PC-3 (cell line): ENCODE measurements around the gene SIGLECL1. TPM values are rescaled to one million over a fixed set of nuclear protein-coding genes. Genes with fewer than 3 reads are reported as not detected.

Experiments used
- ATAC-seq: fragments of 200-7000 bp; cut with Tn5 transposase; 2 replicates; pipeline ENCODE4 v1.9.1; 2020; ENCODE audit warnings: mild to moderate bottlenecking, moderate library complexity
- BruUV-seq: library from RNA; stranded (reverse); fragments of 400-500 nt; replicated peaks from 2 replicates; lab custom pipeline; 2021; lab: Mats Ljungman, UMichigan
- CTCF ChIA-PET: fragments of 300-600 bp; sonication (Branson Sonifier 250); formaldehyde crosslinking; loops from one replicate; lab custom pipeline; 2022; ENCODE audit warnings: antibody characterized with exemption; lab: Charles Lee
- POLR2A ChIA-PET: fragments of 300-600 bp; sonication (Branson Sonifier 250); formaldehyde crosslinking; loops from one replicate; lab custom pipeline; 2022; ENCODE audit warnings: antibody characterized with exemption; ENCODE audit not compliant: unreplicated experiment; lab: Charles Lee
- DNase-seq: peaks from one replicate; pipeline ENCODE4 v3.0.0-alpha.2; 2015
- H2AFZ ChIP-seq: fragments of 300-600 bp; sonication (generic); 2 replicates; pipeline ENCODE4 v1.6.0; 2016; ENCODE audit warnings: antibody characterized with exemption, low read length
- H3F3A ChIP-seq: fragments of 300-600 bp; sonication (generic); one replicate; pipeline ENCODE4 v1.6.0; 2017; ENCODE audit warnings: antibody characterized with exemption, low read length, control low read depth, mild to moderate bottlenecking; ENCODE audit not compliant: unreplicated experiment
- H3K27ac ChIP-seq: fragments of 300-600 bp; sonication (generic); 2 replicates; pipeline ENCODE4 v1.5.1; 2016; ENCODE audit warnings: mild to moderate bottlenecking, low read length
- H3K27me3 ChIP-seq: fragments of 300-600 bp; sonication (generic); 2 replicates; pipeline ENCODE4 v1.6.1; 2016; ENCODE audit warnings: low read length, mixed read lengths
- H3K36me3 ChIP-seq: fragments of 300-600 bp; sonication (generic); 2 replicates; pipeline ENCODE4 v1.6.1; 2016; ENCODE audit warnings: low read depth, mixed run types, low read length, mixed read lengths
- H3K4me1 ChIP-seq: fragments of 300-600 bp; sonication (generic); 2 replicates; pipeline ENCODE4 v1.5.1; 2016; ENCODE audit warnings: low read length; ENCODE audit not compliant: insufficient read depth
- H3K4me2 ChIP-seq: fragments of 300-600 bp; sonication (generic); 2 replicates; pipeline ENCODE4 v1.6.0; 2016; ENCODE audit warnings: low read length
- H3K4me3 ChIP-seq: fragments of 300-600 bp; sonication (generic); 2 replicates; pipeline ENCODE4 v1.5.1; 2016; ENCODE audit warnings: mild to moderate bottlenecking, low read length, mixed read lengths
- H3K79me2 ChIP-seq: fragments of 300-600 bp; sonication (generic); 2 replicates; pipeline ENCODE4 v1.6.1; 2017; ENCODE audit warnings: low read length, mixed read lengths
- H3K9ac ChIP-seq: fragments of 300-600 bp; sonication (generic); 2 replicates; pipeline ENCODE4 v1.6.0; 2016; ENCODE audit warnings: mild to moderate bottlenecking, low read length
- H3K9me2 ChIP-seq: fragments of 300-600 bp; sonication (generic); replicated peaks from 2 replicates; pipeline ENCODE4 v1.6.1; 2016; ENCODE audit warnings: mixed run types, low read length, mixed read lengths
- H3K9me3 ChIP-seq: fragments of 300-600 bp; sonication (generic); 2 replicates; pipeline ENCODE4 v1.6.1; 2016; ENCODE audit warnings: low read length, mixed read lengths
- H4K20me1 ChIP-seq: fragments of 300-600 bp; sonication (generic); 2 replicates; pipeline ENCODE4 v1.6.1; 2016; ENCODE audit warnings: low read length, mixed read lengths
- CTCF ChIP-seq: fragments of 300-600 bp; sonication (generic); conservative IDR thresholded peaks from 2 replicates; pipeline ENCODE4 v1.5.1; 2017; ENCODE audit warnings: antibody characterized with exemption, low read depth, mild to moderate bottlenecking, low read length
- EZH2 ChIP-seq: fragments of 300-600 bp; sonication (generic); IDR thresholded peaks from one replicate; pipeline ENCODE4 v1.6.1; 2017; ENCODE audit warnings: antibody characterized with exemption, mild to moderate bottlenecking, low read length; ENCODE audit not compliant: unreplicated experiment
- EZH2phosphoT487 ChIP-seq: fragments of 300-600 bp; sonication (generic); IDR thresholded peaks from 2 replicates; pipeline ENCODE4 v1.6.1; 2018; ENCODE audit warnings: mild to moderate bottlenecking, antibody characterized with exemption, low read length, borderline replicate concordance
- intact Hi-C: fragments of 100-400 bp; cut with micrococcal nuclease; formaldehyde crosslinking; loops from 2 replicates; pipeline ENCODE4 v1.9.0; 2023
- total RNA-seq: library from RNA; depleted of rRNA; stranded (reverse); fragments of >200 nt; gene quantifications from 2 replicates; pipeline ENCODE4 v1.2.3, GENCODE V29; 2014

The SIGLECL1 gene
- total RNA-seq, 1 experiment from 2014 or later, result not detected

DNA sequence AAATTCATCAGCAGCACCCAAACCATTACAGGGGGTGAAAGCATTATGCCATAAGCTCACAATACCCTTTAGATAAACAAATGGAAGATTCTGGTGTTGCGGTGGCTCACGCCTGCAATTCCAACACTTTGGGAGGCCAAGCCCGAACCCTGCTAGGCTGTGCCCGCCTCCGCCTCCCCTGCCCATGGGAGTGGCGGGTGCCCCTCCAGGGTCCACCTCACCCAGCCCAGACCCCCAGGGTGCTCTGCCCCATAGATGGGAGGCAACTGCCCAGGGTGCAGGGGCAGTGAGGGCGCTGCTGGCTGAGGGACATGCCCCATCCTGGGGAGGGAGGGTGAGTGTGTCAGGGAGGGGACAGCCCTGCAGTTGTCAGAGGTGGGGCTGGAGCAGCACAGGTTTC is 10.0 kb upstream of the SIGLECL1 start:
- no peaks in the 10 kb centered on the region for H3K4me1 ChIP-seq
- no peaks in the 10 kb centered on the region for H3K79me2 ChIP-seq
- peaks cover 78% of the 10 kb centered on the region for H3K27me3 ChIP-seq
- H3K9me3 ChIP-seq, result no peaks in the 10 kb centered on the region
- no peaks in the 10 kb centered on the region for H3K36me3 ChIP-seq
- TF ChIP-seq CTCF (no peak), EZH2 (no peak), EZH2phosphoT487 (no peak)
- no peak overlapping the region for H3K4me2 ChIP-seq
- no peak overlapping the region for H3K4me3 ChIP-seq
- intact Hi-C loops, result no loop called here
- H3K9me2 ChIP-seq, result no peaks in the 10 kb centered on the region
- no peak for ATAC-seq
- DNase-seq, result no peak
- no peak overlapping the region for H3K9ac ChIP-seq
- H3K27ac ChIP-seq, result no peak overlapping the region
- H2AFZ ChIP-seq, result no peak overlapping the region
- BruUV-seq, result no TSS peak
- no peaks in the 10 kb centered on the region for H3F3A ChIP-seq
- CTCF ChIA-PET, result no interaction called here
- no peaks in the 10 kb centered on the region for H4K20me1 ChIP-seq
- POLR2A ChIA-PET, result no interaction called here

DNA sequence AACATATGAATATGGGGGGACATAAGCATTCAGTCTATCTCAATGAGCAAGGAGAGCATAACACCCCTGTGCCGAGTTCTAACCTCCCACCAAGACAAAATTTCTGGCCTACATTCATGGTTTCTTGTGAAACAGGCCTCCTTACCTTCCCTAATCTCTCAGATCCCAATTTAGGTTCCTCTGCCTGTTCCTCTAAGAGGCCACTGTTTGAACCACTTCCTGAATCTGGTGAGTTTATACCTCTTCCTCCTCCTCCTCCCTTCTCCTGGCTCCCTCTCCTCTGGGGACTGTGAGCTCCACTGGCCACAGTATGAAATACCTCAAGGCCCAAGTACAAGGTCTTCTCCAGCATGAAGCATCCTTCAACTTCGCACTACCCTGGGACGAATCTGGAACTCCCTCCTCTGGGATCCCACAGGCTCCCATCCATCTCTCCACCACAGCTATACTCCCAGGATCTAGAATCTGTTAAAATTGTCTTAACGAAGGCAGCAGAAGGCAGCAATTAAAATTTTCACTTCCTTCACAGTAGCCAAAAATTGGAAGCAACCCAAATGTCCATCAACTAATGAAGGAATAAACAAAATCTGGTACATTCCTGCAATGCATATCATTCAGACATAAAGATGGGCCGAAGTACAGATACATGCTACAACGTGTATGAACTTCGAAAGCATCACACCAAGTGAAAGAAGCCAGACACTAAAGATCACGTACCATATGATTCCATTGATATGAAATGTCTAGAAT is 7.8 kb upstream of the SIGLECL1 start:
- Histone ChIP-seq H3K9ac (no peak overlapping the region), H3K36me3 (no peaks in the 10 kb centered on the region), H3K9me3 (no peaks in the 10 kb centered on the region), H3K27me3 (peaks cover 65% of the 10 kb centered on the region), H2AFZ (no peak overlapping the region), H3K9me2 (no peaks in the 10 kb centered on the region), H3K4me1 (no peaks in the 10 kb centered on the region), H4K20me1 (no peaks in the 10 kb centered on the region), H3K4me3 (no peak overlapping the region), H3K79me2 (no peaks in the 10 kb centered on the region), H3K4me2 (no peak overlapping the region), H3F3A (no peaks in the 10 kb centered on the region), H3K27ac (no peak overlapping the region)
- intact Hi-C loops, result no loop called here
- CTCF ChIA-PET, result no interaction called here
- DNase-seq (no peak), ATAC-seq (no peak)
- POLR2A ChIA-PET, result no interaction called here
- BruUV-seq, result no TSS peak
- TF ChIP-seq EZH2 (no peak), EZH2phosphoT487 (no peak), CTCF (no peak)

GRCh38 chr19:51246164-51246552 is 4.7 kb upstream of the SIGLECL1 start:
- Histone ChIP-seq H3K9me3 (no peaks in the 10 kb centered on the region), H3K9me2 (no peaks in the 10 kb centered on the region), H2AFZ (no peak overlapping the region), H3F3A (no peaks in the 10 kb centered on the region), H3K36me3 (no peaks in the 10 kb centered on the region), H3K27ac (no peak overlapping the region), H3K4me1 (no peaks in the 10 kb centered on the region), H3K79me2 (no peaks in the 10 kb centered on the region), H4K20me1 (no peaks in the 10 kb centered on the region), H3K4me2 (no peak overlapping the region), H3K27me3 (peaks cover 36% of the 10 kb centered on the region), H3K9ac (no peak overlapping the region), H3K4me3 (no peak overlapping the region)
- POLR2A ChIA-PET, result no interaction called here
- TF ChIP-seq EZH2 (no peak), EZH2phosphoT487 (no peak), CTCF (no peak)
- ATAC-seq, result no peak; the same call in 1 of the 2 replicates
- intact Hi-C loops, result no loop called here
- BruUV-seq, result no TSS peak
- CTCF ChIA-PET, result no interaction called here
- DNase-seq, result peak; percentile 46
